ENCODE results near the gene GATAD2A. TPM values are rescaled to one million over a fixed set of nuclear protein-coding genes. Genes with fewer than 3 reads are reported as not detected.
A peak's percentile ranks its signal among the peaks of the same experiment; 100 is the strongest.

Gene GATAD2A
- total RNA-seq, 1 experiment from 2014 or later: 189 TPM

- no peaks in the 10 kb centered on the region for H3K27me3 ChIP-seq (ENCODE audit: insufficient read depth, low read length)
- H2BK15ac ChIP-seq (ENCODE audit: low read depth, low read length): no peak overlapping the region
- H3K27ac ChIP-seq (ENCODE audit: insufficient read length, low read depth, low read length): no peak overlapping the region
- H3K14ac ChIP-seq (ENCODE audit: insufficient read depth, low read length): no peak overlapping the region
- no peak overlapping the region for H2BK20ac ChIP-seq (ENCODE audit: low read depth, low read length, poor library complexity, severe bottlenecking)
- H3K23me2 ChIP-seq (ENCODE audit: insufficient read length, low read depth, low read length, poor library complexity, severe bottlenecking): no peaks in the 10 kb centered on the region
- no peak overlapping the region for H3T11ph ChIP-seq (ENCODE audit: low read length)
- H3K56ac ChIP-seq (ENCODE audit: insufficient read length, low read depth, low read length): no peak overlapping the region
- H4K20me1 ChIP-seq (ENCODE audit: control insufficient read depth, insufficient read depth, insufficient read length): no peaks in the 10 kb centered on the region
- H4K8ac ChIP-seq (replicated peaks; ENCODE audit: insufficient read length, low read depth, low read length): no peak overlapping the region
- Mint-ChIP-seq H3K4me3 (no peak overlapping the region), H3K27me3 (ENCODE audit: low read depth) (no peaks in the 10 kb centered on the region; the same call in 1 of the 2 replicates), H3K9me3 (no peaks in the 10 kb centered on the region), H3K36me3 (ENCODE audit: insufficient read depth in 1 of 3, low read depth in 3 of 3) (peaks cover 48 to 92% (median 84%) of the 10 kb centered on the region in 3 experiments), H3K4me1 (no peaks in the 10 kb centered on the region), H3K27ac (peak overlapping the region in 1 of 3 experiments; percentile 51; a peak in 2 of 7 replicates)
- H3K23ac ChIP-seq (ENCODE audit: insufficient read length, low read depth, low read length): no peak overlapping the region
- H2AFZ ChIP-seq (ENCODE audit: low read length): no peak overlapping the region
- H3K18ac ChIP-seq (ENCODE audit: insufficient read length, low read depth, low read length): no peak overlapping the region
- no CpG with 5 or more reads among the region's 18 CpGs for WGBS (ENCODE audit: extremely low coverage, insufficient read length, low lambda C conversion rate)
- no peak overlapping the region for H3K9ac ChIP-seq (ENCODE audit: extremely low read depth, insufficient read length, low read length)
- H3K4me1 ChIP-seq (ENCODE audit: insufficient read depth, low read length): no peaks in the 10 kb centered on the region
- no peaks in the 10 kb centered on the region for H3K79me1 ChIP-seq (ENCODE audit: insufficient read depth, low read depth, low read length, poor library complexity, severe bottlenecking)
- H3K9me3 ChIP-seq (ENCODE audit: control insufficient read depth, low read depth, low read length): no peaks in the 10 kb centered on the region
- TF ChIP-seq CTCF (conservative IDR thresholded peaks at IDR 0.05): no peak
- no peak overlapping the region for H2BK120ac ChIP-seq (ENCODE audit: low read depth, low read length, poor library complexity, severe bottlenecking)
- no peak overlapping the region for H3K4ac ChIP-seq (ENCODE audit: low read depth, low read length)
- no peaks in the 10 kb centered on the region for H3K79me2 ChIP-seq (ENCODE audit: insufficient read depth, low read length)
- no peak overlapping the region for H2BK12ac ChIP-seq (ENCODE audit: insufficient read length, low read depth, low read length)
- no peak for DNase-seq
- H4K5ac ChIP-seq (ENCODE audit: insufficient read length, low read depth, low read length): no peak overlapping the region
- no peak overlapping the region for H2BK5ac ChIP-seq (ENCODE audit: insufficient read length, low read length)
- H2AK5ac ChIP-seq (ENCODE audit: insufficient read length, low read length): no peak overlapping the region
- H3K4me2 ChIP-seq (ENCODE audit: insufficient read depth, insufficient read length, low read length): no peak overlapping the region
- H4K91ac ChIP-seq (ENCODE audit: insufficient read length, low read depth, low read length): no peak overlapping the region
These were observed 94.0 kb downstream of the GATAD2A start for GRCh38 chr19:19499272-19499995.
